Mononuclear cell (primary cell): ENCODE results near the gene HS6ST2. TPM values are rescaled to one million over a fixed set of nuclear protein-coding genes. Genes with fewer than 3 reads are reported as not detected.

Experiments used
- H3K27me3 ChIP-seq: 2 replicates; pipeline ENCODE4 v1.6.0; 2011; ENCODE audit warnings: low read length, control low read depth; ENCODE audit not compliant: insufficient read depth
- H3K4me1 ChIP-seq: 2 replicates; pipeline ENCODE4 v1.5.1; 2011; ENCODE audit warnings: mild to moderate bottlenecking, low read length, control low read depth; ENCODE audit not compliant: insufficient read depth
- H3K4me3 ChIP-seq: 2 replicates; pipeline ENCODE4 v1.5.1; 2011; ENCODE audit warnings: mild to moderate bottlenecking, low read length, moderate library complexity
- H3K9me3 ChIP-seq: 2 replicates; pipeline ENCODE4 v1.5.1; 2011; ENCODE audit warnings: low read depth, mild to moderate bottlenecking, control low read depth, low read length
- total RNA-seq: library from RNA; depleted of rRNA; stranded (reverse); fragments of >200 nt; gene quantifications from one replicate; pipeline ENCODE4 v1.2.3, GENCODE V29; 2012

Gene HS6ST2
- total RNA-seq, 1 donor, result not detected

DNA sequence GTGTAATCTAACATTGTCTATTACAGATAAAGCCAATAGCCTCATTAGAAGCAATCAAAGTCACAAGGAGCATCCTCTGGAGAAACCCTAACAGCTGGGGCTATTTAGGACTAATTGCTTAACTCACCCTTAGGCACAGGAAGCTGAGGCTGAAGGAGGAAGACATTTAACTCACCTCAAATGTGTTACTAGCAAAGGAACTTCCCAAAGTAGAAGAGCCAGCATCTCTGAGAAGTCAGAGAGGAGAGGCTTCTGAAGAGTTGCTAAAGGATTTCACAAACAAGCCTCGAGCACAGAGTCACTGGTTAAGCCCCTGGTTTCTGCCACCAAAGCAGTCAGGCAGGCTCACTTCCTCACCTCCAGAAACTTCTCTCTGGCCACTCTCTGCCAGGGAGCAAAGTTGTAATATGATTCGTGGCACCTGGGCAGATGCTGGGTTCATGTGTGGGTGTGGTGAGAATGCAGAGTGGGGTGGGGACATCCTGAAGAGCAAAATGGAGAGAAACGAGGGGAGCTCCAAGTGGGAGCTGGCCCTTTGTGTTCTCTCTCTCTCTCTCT is 201.3 kb downstream of the HS6ST2 start:
- H3K9me3 ChIP-seq, result no peaks in the 10 kb centered on the region
- H3K4me3 ChIP-seq, result no peak overlapping the region
- H3K27me3 ChIP-seq, result no peaks in the 10 kb centered on the region
- no peaks in the 10 kb centered on the region for H3K4me1 ChIP-seq

DNA sequence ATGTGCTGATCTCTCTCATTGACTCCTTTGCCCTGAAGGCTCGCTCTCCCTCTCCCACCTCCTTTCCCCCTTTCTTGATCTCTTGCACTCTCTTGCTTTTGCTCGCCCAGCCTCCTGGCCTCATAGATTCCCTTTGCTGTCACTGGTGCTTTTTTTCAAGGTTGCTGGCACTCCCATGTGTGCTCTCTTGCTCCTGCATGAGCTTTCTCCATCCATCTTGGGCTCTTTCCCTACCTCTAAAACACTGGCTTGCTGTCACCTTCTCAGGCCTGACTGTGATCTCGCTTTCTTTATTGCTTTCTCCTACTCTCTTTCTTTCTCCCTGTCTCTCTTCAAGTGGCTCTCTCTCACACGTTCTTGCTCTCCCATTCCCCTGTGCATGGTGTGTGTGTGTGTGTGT is 202.0 kb downstream of the HS6ST2 start:
- H3K9me3 ChIP-seq, result no peaks in the 10 kb centered on the region
- peaks cover 2% of the 10 kb centered on the region for H3K4me1 ChIP-seq
- no peaks in the 10 kb centered on the region for H3K27me3 ChIP-seq
- no peak overlapping the region for H3K4me3 ChIP-seq

DNA sequence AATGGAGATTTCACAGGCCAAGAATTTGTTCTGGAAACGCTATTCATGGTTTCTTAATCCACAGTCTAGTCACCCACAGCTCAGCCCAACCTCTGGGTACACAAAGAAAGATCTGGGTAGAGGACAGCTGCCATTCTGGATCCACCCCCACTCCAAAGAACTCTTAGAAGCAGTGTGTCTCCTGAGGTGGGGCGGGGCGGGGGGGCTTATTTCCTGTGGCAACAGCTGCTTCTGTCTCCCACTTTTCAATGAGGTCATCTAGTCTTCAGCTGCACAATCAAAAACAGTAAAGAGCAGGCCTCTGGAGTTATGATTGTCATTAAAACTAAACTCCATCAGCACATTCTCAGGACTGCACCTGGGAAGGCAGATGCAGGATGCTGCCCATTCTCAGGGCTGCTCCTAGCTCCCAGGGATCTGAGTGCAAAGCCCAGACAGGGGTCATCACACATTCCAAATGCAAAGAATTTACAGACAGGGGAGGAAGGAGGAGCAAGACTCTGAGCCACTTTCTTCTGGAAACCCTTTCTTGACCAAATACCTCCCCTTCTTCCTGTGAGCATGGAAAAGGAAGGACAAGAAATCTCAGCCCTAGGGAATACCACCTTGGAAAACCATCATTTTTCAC is 207.3 kb downstream of the HS6ST2 start:
- no peaks in the 10 kb centered on the region for H3K9me3 ChIP-seq
- no peak overlapping the region for H3K4me3 ChIP-seq
- H3K4me1 ChIP-seq, result peaks cover 5% of the 10 kb centered on the region
- no peaks in the 10 kb centered on the region for H3K27me3 ChIP-seq

DNA sequence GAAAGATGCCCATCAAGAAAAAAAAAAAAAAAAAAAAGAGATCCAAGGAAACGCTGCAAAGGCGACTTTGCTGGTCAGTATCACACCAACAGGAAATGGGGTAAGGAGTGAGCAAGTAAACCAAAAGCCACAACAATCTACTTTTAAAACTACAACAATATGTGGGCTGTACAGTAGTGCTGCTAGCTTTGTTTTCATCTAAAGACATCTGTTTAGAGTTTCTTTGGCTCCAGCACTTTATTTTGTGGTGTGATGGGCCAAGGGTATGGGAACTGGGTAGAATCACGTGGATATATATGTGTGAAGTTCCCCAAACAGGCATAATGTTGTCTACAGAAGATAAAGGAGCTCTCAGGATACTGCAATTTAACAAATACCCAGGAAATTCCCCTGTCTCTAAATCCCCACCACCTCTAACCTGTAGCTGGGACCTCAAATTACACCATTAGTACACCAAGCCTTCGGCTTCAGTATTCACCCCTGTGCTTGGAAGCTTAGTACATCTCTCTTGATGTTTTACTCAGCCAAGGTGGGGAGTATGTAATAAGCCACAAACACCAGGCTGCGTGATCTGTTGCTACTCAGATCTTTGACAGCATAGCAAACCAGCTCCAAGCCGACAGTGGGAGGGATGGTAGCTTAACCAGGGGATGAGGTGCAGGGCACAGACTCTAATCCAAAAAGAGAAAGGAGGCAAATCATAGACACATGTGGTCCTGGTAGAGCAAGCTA is 207.9 kb downstream of the HS6ST2 start:
- H3K9me3 ChIP-seq, result no peaks in the 10 kb centered on the region
- H3K27me3 ChIP-seq, result no peaks in the 10 kb centered on the region
- peaks cover 5% of the 10 kb centered on the region for H3K4me1 ChIP-seq
- H3K4me3 ChIP-seq, result no peak overlapping the region

DNA sequence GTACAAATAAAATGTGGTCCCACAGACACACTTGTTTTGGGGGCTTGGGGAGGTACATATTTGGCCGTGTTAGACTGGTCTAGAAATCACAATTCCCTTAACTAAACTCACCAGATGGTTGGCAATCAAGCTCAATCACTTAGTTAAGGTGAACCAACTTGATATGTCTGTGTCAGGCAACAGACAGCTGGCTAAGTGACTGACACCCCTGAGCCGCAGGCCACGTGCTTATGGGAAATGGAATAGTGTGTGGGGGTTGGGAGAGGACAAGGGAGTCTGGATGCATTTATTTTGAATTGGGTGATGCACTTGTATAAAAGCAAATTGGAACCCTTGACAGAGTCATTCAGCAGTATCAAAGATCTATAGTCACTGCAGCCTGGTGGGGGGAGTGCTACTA is 209.0 kb downstream of the HS6ST2 start:
- H3K9me3 ChIP-seq, result no peaks in the 10 kb centered on the region
- H3K4me3 ChIP-seq, result no peak overlapping the region
- H3K27me3 ChIP-seq, result no peaks in the 10 kb centered on the region
- H3K4me1 ChIP-seq, result peaks cover 5% of the 10 kb centered on the region

DNA sequence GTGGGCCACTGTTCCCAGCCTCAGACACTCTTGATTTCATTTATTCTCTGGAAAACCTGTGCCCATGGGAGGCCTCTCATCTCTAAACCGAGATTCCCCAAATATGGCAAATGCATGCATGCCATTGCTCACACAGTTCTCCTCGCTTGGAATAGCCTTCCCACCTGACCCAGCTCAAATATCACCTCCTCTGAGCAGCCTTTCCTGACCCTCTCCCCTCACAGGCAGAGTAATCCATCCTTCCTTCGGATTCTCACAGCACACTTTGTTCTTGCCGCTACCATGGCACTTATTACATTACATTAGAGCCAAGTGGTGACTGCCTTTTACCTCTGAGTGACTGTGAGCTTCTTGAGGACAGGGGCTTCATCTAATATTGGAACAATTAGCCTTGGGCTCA is 209.5 kb downstream of the HS6ST2 start:
- H3K9me3 ChIP-seq, result no peaks in the 10 kb centered on the region
- H3K4me3 ChIP-seq, result no peak overlapping the region
- H3K27me3 ChIP-seq, result no peaks in the 10 kb centered on the region
- H3K4me1 ChIP-seq, result peaks cover 5% of the 10 kb centered on the region

DNA sequence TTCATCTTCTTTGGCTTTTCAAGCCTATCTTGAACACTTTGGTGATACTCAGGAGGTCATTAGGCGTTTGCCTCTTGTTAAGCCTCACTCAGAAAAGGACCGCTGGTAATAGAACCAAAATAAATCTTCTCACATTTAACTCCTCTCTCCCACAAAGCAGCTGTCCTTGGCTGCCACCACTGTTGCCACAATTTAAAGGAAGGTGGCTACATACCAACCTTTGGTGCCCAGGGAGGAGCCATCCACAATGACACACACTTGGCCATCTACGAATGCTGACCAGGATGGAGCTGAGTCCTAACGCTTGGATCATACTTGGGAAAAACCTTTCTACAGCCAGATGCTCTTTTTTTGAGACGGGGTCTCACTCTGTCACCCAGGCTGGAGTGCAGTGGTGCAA is 210.2 kb downstream of the HS6ST2 start:
- H3K4me3 ChIP-seq, result no peak overlapping the region
- peaks cover 5% of the 10 kb centered on the region for H3K4me1 ChIP-seq
- H3K9me3 ChIP-seq, result no peaks in the 10 kb centered on the region
- no peaks in the 10 kb centered on the region for H3K27me3 ChIP-seq

DNA sequence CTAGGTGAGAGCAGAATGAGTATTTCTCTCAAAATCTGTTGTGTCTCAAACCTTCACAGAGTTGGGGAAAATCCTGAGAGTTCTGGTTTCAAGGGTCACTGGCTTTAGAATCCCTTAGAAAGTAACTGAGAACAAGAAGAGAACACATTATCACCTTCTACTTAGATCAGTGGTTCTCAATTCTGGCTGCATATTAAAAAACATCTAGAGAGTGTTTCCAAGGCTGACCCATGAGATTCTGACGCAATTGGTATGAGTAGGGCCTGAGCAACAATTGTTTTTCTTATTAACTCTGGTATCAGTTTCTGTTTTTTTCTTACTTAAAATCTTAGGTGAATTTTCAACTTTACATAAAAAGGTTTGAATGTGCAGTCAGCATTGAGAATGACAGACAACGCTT is 212.8 kb downstream of the HS6ST2 start:
- Histone ChIP-seq H3K4me3 (no peak overlapping the region), H3K4me1 (no peaks in the 10 kb centered on the region), H3K9me3 (no peaks in the 10 kb centered on the region), H3K27me3 (no peaks in the 10 kb centered on the region)

DNA sequence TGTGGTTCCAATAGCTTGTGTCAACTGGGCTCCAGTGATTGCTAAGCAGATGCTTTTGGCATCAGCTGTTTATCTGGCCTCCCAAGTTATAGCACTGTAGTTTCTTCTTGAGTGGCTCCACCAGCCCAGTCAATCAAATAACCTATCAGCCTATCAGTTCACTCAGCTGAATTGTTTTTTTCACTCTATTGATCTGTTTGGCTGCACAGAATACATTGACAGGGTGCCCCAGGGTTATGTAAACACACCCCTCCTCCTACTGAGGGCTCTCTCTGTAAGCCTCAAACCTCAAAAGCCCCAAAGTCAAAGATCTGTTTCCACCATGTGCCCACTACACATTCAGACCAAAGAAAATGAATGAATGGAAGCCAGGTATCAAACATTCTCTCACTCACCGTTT is 214.0 kb downstream of the HS6ST2 start:
- no peaks in the 10 kb centered on the region for H3K4me1 ChIP-seq
- H3K27me3 ChIP-seq, result no peaks in the 10 kb centered on the region
- no peaks in the 10 kb centered on the region for H3K9me3 ChIP-seq
- H3K4me3 ChIP-seq, result no peak overlapping the region

DNA sequence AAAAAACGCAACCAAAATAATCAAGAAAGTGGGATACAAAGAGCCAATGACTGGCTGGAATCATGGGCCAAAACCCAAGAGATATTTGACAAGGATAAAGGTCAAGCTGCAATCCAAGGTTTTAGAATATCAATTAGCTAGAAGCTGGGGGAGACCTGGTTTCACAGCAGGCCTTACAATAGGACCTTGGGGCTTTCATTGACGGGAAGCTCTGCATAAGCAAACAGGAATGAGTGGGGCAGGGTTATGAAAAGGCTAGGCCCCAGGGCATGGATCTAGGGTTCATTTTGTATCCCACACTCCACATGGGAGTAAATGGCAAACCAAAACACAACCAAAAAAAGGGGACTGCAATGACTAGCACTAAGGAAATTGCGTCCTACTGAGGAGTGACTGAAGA is 215.3 kb downstream of the HS6ST2 start:
- Histone ChIP-seq H3K9me3 (no peaks in the 10 kb centered on the region), H3K4me3 (no peak overlapping the region), H3K4me1 (no peaks in the 10 kb centered on the region), H3K27me3 (no peaks in the 10 kb centered on the region)

DNA sequence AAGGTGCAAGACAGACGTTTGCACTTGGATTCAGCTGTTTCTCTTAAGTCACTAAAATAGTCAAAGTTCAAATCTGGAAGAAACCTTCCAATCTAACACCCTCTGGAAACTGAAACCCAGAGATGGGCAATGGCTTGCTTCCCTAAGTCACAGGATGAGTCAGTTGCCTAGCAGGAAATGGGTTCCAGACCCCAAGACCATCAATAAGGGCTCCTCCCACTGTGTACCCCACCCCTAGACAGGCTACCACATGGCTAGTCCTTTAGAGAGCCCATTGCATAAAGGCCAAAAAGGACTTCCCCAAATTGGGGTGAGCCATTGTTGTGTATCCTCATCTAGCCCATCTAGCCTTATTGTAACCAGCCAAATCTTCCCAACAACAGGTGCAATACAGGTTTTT is 216.2 kb downstream of the HS6ST2 start:
- Histone ChIP-seq H3K4me1 (peaks cover 5% of the 10 kb centered on the region), H3K9me3 (no peaks in the 10 kb centered on the region), H3K27me3 (no peaks in the 10 kb centered on the region), H3K4me3 (no peak overlapping the region)

DNA sequence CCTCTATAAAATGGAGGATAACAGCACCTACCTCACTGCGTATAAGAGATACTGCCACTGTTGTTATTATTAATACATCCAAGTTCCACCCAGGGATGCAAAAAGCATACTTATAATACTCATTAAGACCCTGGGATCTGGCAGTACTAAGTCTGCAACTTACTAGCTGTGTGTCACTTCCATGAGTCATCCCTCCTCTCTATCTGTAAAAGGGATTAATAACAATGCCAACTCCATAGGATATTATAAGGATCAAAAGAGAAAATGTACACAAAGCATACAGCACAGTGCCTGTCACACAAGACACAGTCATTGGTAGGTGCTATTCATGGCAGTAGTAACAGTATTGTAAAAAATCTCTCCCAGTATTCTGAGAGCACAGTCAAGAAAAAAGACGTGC is 216.7 kb downstream of the HS6ST2 start:
- H3K4me1 ChIP-seq, result peaks cover 5% of the 10 kb centered on the region
- H3K9me3 ChIP-seq, result no peaks in the 10 kb centered on the region
- H3K27me3 ChIP-seq, result no peaks in the 10 kb centered on the region
- no peak overlapping the region for H3K4me3 ChIP-seq

DNA sequence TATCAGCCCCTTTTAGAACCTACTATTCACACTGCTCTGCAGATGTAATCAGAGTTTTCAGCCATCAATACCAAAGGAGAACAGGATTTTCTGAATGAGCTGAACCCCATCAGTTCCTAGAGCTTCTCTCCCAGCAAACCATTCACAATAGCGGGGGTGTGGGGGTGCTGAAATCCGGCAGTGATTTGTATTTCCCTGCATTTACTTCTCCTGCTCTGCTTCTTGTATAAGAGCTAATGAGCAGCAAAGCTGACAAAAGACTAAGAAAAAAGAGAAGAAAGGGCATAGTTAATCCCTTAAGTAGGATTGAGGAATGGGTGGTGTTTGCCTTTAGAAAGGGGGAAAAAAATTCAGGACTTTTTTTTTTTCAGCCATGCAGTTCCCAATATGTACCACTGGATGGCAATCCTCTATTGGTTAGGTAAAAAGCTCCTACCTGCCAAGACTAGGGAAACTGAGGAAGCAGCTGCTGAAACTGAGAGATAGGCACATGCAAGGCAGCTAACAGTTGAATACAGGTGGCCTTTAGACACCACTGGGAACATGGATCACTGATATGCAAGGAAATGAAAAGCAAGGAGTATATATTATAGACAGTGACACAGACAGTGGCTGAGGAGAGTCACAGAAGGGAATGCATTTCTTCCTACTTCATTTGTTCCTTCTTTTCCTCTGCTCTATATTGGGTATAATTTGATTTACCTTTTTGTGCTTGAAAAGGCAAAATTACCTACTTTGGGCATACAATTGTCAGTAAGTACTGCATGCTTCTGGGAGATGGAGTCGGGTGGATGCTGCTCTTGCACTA is 217.9 kb downstream of the HS6ST2 start:
- Histone ChIP-seq H3K9me3 (no peaks in the 10 kb centered on the region), H3K4me3 (no peak overlapping the region), H3K27me3 (no peaks in the 10 kb centered on the region), H3K4me1 (peaks cover 5% of the 10 kb centered on the region)

DNA sequence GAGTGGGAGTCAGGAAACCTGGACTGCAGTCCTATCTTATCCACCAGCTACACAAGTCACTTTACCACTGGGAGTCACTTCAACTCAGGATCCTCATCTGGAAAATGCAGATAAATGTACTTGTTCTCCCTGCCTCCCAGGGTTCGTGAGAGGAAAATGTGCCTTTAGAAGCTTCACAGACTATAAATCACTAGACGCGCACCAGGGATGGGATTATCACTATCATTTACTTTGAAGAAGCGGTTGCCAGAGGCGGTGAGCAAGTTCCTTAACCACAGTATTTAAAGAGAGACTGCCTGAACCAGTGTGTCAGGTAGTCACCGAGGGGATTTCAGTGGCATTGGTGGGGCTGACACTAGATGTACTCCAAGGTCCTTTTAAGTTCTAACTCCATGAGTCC is 219.5 kb downstream of the HS6ST2 start:
- no peaks in the 10 kb centered on the region for H3K27me3 ChIP-seq
- H3K4me1 ChIP-seq, result peaks cover 5% of the 10 kb centered on the region
- H3K9me3 ChIP-seq, result no peaks in the 10 kb centered on the region
- H3K4me3 ChIP-seq, result no peak overlapping the region

DNA sequence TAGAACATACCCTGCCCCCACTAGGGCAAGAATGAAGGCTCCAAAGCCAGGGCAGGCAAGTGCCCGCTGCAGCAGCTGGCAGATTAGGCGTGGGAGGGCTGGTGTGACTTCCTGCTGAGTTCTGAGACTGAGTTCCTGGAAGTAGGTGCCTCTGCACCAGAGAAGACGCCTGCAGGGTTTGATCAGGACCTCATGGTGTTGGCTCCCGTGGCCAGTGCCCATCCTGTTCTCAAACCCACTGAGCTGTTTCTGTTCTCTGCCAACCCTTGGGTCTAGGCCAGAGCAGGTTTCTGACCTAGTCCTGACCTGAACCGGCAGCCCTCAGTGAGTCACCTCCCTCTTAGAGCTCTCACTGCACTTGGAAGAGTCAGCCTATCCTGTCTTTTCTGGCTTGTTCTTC is 220.7 kb downstream of the HS6ST2 start:
- Histone ChIP-seq H3K9me3 (no peaks in the 10 kb centered on the region), H3K4me3 (no peak overlapping the region), H3K4me1 (peaks cover 5% of the 10 kb centered on the region), H3K27me3 (no peaks in the 10 kb centered on the region)
